Measurements from ENCODE around the gene RALA. TPM values are rescaled to one million over a fixed set of nuclear protein-coding genes. Genes with fewer than 3 reads are reported as not detected.

The RALA gene
- total and polyA plus RNA-seq, 2 experiments from 2014 or later = 43.5 to 231 TPM

GRCh38 chr7:39656415-39656814, 33.0 kb downstream of the RALA start:
- Mint-ChIP-seq H3K27me3 (ENCODE audit: insufficient read depth, low read depth, poor library complexity) (no peaks in the 10 kb centered on the region), H3K27ac (no peak overlapping the region), H3K4me1 (no peaks in the 10 kb centered on the region), H3K9me3 (peaks cover 20% of the 10 kb centered on the region), H3K4me3 (no peak overlapping the region), H3K36me3 (ENCODE audit: low read depth) (peaks cover 23% of the 10 kb centered on the region)
- Histone ChIP-seq H3K27ac (ENCODE audit: low read depth) (no peak overlapping the region), H3K9me2 (ENCODE audit: insufficient read depth) (no peaks in the 10 kb centered on the region), H3K79me2 (replicated peaks; ENCODE audit: insufficient read depth) (peaks cover 98% of the 10 kb centered on the region), H3K36me3 (ENCODE audit: insufficient read depth) (peaks cover 9% of the 10 kb centered on the region), H3F3A (replicated peaks; ENCODE audit: low read depth) (no peaks in the 10 kb centered on the region), H2AFZ (no peak overlapping the region), H3K4me2 (no peak overlapping the region), H4K20me1 (replicated peaks; ENCODE audit: insufficient read depth) (peaks cover 16% of the 10 kb centered on the region), H3K27me3 (ENCODE audit: insufficient read depth) (no peaks in the 10 kb centered on the region), H3K4me3 (no peak overlapping the region), H3K4me1 (ENCODE audit: insufficient read depth) (no peaks in the 10 kb centered on the region)
- ATAC-seq (no peak), DNase-seq (ENCODE audit: low spot score) (no peak)
- no peak for TF ChIP-seq ZNF462 (CRISPR knock-in tag; IDR thresholded peaks at IDR 0.05)
- no peak for TF ChIP-seq REST (IDR thresholded peaks at IDR 0.05; ENCODE audit: unreplicated experiment)
- TF ChIP-seq, protein P1, sequence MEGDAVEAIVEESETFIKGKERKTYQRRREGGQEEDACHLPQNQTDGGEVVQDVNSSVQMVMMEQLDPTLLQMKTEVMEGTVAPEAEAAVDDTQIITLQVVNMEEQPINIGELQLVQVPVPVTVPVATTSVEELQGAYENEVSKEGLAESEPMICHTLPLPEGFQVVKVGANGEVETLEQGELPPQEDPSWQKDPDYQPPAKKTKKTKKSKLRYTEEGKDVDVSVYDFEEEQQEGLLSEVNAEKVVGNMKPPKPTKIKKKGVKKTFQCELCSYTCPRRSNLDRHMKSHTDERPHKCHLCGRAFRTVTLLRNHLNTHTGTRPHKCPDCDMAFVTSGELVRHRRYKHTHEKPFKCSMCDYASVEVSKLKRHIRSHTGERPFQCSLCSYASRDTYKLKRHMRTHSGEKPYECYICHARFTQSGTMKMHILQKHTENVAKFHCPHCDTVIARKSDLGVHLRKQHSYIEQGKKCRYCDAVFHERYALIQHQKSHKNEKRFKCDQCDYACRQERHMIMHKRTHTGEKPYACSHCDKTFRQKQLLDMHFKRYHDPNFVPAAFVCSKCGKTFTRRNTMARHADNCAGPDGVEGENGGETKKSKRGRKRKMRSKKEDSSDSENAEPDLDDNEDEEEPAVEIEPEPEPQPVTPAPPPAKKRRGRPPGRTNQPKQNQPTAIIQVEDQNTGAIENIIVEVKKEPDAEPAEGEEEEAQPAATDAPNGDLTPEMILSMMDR (conservative IDR thresholded peaks at IDR 0.05; ENCODE audit: low read depth in 2 of 2) = no peak
- TF ChIP-seq, protein P2, sequence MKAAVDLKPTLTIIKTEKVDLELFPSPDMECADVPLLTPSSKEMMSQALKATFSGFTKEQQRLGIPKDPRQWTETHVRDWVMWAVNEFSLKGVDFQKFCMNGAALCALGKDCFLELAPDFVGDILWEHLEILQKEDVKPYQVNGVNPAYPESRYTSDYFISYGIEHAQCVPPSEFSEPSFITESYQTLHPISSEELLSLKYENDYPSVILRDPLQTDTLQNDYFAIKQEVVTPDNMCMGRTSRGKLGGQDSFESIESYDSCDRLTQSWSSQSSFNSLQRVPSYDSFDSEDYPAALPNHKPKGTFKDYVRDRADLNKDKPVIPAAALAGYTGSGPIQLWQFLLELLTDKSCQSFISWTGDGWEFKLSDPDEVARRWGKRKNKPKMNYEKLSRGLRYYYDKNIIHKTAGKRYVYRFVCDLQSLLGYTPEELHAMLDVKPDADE (IDR thresholded peaks at IDR 0.05) = no peak
- no peak for TF ChIP-seq POLR2AphosphoS5 (IDR thresholded peaks at IDR 0.05; ENCODE audit: low read depth)

Measured in GM23338 (cell line).